ENCODE results near the gene RNU6-7. TPM values are rescaled to one million over a fixed set of nuclear protein-coding genes. Genes with fewer than 3 reads are reported as not detected.
A peak's percentile ranks its signal among the peaks of the same experiment; 100 is the strongest.

RNU6-7 gene
- total RNA-seq, 1 experiment from 2014 or later, result not detected

- CTCF ChIA-PET, result no interaction called here
- no TSS peak for BruUV-seq (replicated peaks)
- intact Hi-C loops (cut with micrococcal nuclease; ENCODE audit: unreplicated experiment), result no loop called here
- no peaks in the 10 kb centered on the region for H3K9me3 ChIP-seq
- Mint-ChIP-seq H3K9me3 (ENCODE audit: unreplicated experiment) (no peaks in the 10 kb centered on the region), H3K36me3 (ENCODE audit: insufficient read depth, unreplicated experiment) (peaks cover 12% of the 10 kb centered on the region), H3K27ac (ENCODE audit: unreplicated experiment) (no peak overlapping the region), H3K4me3 (ENCODE audit: unreplicated experiment) (no peak overlapping the region), H3K4me1 (ENCODE audit: low read depth, unreplicated experiment) (no peaks in the 10 kb centered on the region), H3K27me3 (ENCODE audit: insufficient read depth, unreplicated experiment) (no peaks in the 10 kb centered on the region)
- no peaks in the 10 kb centered on the region for H3K36me3 ChIP-seq (ENCODE audit: control insufficient read depth, insufficient read depth, low read length)
- no peaks in the 10 kb centered on the region for H3K4me1 ChIP-seq
- H3K27me3 ChIP-seq (replicated peaks; ENCODE audit: control insufficient read depth, insufficient read depth, low read length), result no peaks in the 10 kb centered on the region
- POLR2A ChIA-PET, result no interaction called here
- TF ChIP-seq, protein P1, sequence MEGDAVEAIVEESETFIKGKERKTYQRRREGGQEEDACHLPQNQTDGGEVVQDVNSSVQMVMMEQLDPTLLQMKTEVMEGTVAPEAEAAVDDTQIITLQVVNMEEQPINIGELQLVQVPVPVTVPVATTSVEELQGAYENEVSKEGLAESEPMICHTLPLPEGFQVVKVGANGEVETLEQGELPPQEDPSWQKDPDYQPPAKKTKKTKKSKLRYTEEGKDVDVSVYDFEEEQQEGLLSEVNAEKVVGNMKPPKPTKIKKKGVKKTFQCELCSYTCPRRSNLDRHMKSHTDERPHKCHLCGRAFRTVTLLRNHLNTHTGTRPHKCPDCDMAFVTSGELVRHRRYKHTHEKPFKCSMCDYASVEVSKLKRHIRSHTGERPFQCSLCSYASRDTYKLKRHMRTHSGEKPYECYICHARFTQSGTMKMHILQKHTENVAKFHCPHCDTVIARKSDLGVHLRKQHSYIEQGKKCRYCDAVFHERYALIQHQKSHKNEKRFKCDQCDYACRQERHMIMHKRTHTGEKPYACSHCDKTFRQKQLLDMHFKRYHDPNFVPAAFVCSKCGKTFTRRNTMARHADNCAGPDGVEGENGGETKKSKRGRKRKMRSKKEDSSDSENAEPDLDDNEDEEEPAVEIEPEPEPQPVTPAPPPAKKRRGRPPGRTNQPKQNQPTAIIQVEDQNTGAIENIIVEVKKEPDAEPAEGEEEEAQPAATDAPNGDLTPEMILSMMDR (IDR thresholded peaks at IDR 0.05; ENCODE audit: insufficient read depth in 1 of 2, low read depth in 1 of 2, low read length in 1 of 2, severe bottlenecking in 1 of 2, unreplicated experiment in 1 of 2), result no peak
- DNase-seq, result no peak
- H3K4me3 ChIP-seq (ENCODE audit: low read depth, low read length), result no peak overlapping the region
Measured at GRCh38 chr14:32167907-32168306, 33.9 kb upstream of the RNU6-7 start.

DNA sequence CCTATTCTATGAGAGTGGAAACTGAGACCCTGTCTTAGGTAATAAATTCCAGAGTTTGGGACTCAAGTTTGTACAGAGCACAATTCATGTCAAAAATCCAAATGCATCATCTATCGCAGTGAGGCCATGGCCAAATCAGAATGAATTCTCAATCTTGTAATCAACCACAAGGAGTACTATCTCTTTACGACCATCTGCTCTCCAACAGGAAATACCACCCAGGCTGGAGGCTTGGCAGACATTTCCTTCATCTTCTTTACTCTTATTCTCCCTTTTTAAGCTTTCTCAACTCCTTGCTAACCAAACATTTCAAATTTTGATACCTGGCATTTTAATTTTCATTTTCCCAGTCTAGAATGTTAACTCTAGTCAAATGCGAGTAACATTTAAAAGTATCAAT is 32.7 kb upstream of the RNU6-7 start:
- Mint-ChIP-seq H3K27me3 (ENCODE audit: insufficient read depth, unreplicated experiment) (no peaks in the 10 kb centered on the region), H3K9me3 (ENCODE audit: unreplicated experiment) (no peaks in the 10 kb centered on the region), H3K36me3 (ENCODE audit: insufficient read depth, unreplicated experiment) (peaks cover 7% of the 10 kb centered on the region), H3K4me1 (ENCODE audit: low read depth, unreplicated experiment) (no peaks in the 10 kb centered on the region), H3K27ac (ENCODE audit: unreplicated experiment) (no peak overlapping the region), H3K4me3 (ENCODE audit: unreplicated experiment) (no peak overlapping the region)
- no peak for DNase-seq
- H3K36me3 ChIP-seq (ENCODE audit: control insufficient read depth, insufficient read depth, low read length), result no peaks in the 10 kb centered on the region
- ChIA-PET POLR2A (no interaction called here), CTCF (no interaction called here)
- no TSS peak for BruUV-seq (replicated peaks)
- no peaks in the 10 kb centered on the region for H3K27me3 ChIP-seq (replicated peaks; ENCODE audit: control insufficient read depth, insufficient read depth, low read length)
- TF ChIP-seq, protein P1 (IDR thresholded peaks at IDR 0.05; ENCODE audit: insufficient read depth in 1 of 2, low read depth in 1 of 2, low read length in 1 of 2, severe bottlenecking in 1 of 2, unreplicated experiment in 1 of 2), result no peak
- intact Hi-C loops (cut with micrococcal nuclease; ENCODE audit: unreplicated experiment), result no loop called here
- H3K9me3 ChIP-seq, result no peaks in the 10 kb centered on the region
- H3K4me1 ChIP-seq, result no peaks in the 10 kb centered on the region
- H3K4me3 ChIP-seq (ENCODE audit: low read depth, low read length), result no peak overlapping the region

DNA sequence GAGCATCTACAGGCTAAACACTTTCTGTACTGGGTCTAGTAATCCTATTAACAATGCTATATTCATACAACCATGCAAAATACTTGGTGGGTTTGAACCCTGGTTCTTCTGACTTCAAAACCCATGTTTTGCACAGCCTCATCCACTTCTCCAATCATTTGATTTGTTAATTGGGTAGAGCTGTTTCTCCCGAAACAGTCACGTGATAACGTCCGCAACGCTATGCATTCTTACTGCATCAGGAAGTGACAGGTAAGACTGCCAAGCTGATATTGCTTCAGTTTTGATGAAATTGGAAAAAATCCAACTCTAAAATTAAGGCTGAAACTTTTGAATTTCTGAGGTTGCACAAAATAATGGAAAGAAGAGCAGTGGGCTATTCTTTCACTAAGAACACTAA is 30.4 kb upstream of the RNU6-7 start:
- Mint-ChIP-seq H3K36me3 (ENCODE audit: insufficient read depth, unreplicated experiment) (no peaks in the 10 kb centered on the region), H3K27ac (ENCODE audit: unreplicated experiment) (no peak overlapping the region), H3K4me3 (ENCODE audit: unreplicated experiment) (peak overlapping the region; percentile 62), H3K27me3 (ENCODE audit: insufficient read depth, unreplicated experiment) (no peaks in the 10 kb centered on the region), H3K9me3 (ENCODE audit: unreplicated experiment) (no peaks in the 10 kb centered on the region), H3K4me1 (ENCODE audit: low read depth, unreplicated experiment) (no peaks in the 10 kb centered on the region)
- DNase-seq, result no peak
- Histone ChIP-seq H3K4me3 (ENCODE audit: low read depth, low read length) (peak overlapping the region; percentile 5), H3K4me1 (no peaks in the 10 kb centered on the region), H3K36me3 (ENCODE audit: control insufficient read depth, insufficient read depth, low read length) (no peaks in the 10 kb centered on the region), H3K27me3 (replicated peaks; ENCODE audit: control insufficient read depth, insufficient read depth, low read length) (no peaks in the 10 kb centered on the region), H3K9me3 (no peaks in the 10 kb centered on the region)
- intact Hi-C loops (cut with micrococcal nuclease; ENCODE audit: unreplicated experiment), result no loop called here
- ChIA-PET POLR2A (no interaction called here), CTCF (no interaction called here)
- no TSS peak for BruUV-seq (replicated peaks)
- TF ChIP-seq, protein P1 (IDR thresholded peaks at IDR 0.05; ENCODE audit: insufficient read depth in 1 of 2, low read depth in 1 of 2, low read length in 1 of 2, severe bottlenecking in 1 of 2, unreplicated experiment in 1 of 2), result no peak
